ENCODE data around the gene ANKS3.

GRCh38 chr16:4690946-4691665 is 43.0 kb downstream of the ANKS3 start:
- no peak for TF ChIP-seq POLR2A (IDR thresholded peaks at IDR 0.05)
- TF ChIP-seq CTCF (IDR thresholded peaks at IDR 0.05): no peak
